K562 (cell line): ENCODE results near the gene HOXA7. TPM values are rescaled to one million over a fixed set of nuclear protein-coding genes. Genes with fewer than 3 reads are reported as not detected.
A peak's percentile ranks its signal among the peaks of the same experiment; 100 is the strongest.

Source experiments
- ATAC-seq: fragments of 200-7000 bp; cut with Tn5 transposase; 3 replicates; pipeline ENCODE4 v1.9.1; 2020; ENCODE audit warnings: moderate library complexity
- Bru-seq: library from RNA; stranded (reverse); fragments of 400-500 nt; gene quantifications from one replicate; lab custom pipeline; 2021; lab: Mats Ljungman, UMichigan
- BruChase-seq, 2 experiments: library from RNA; stranded (reverse); fragments of 400-500 nt; gene quantifications; one replicate each; lab custom pipeline; 2021; lab: Mats Ljungman, UMichigan
- BruUV-seq: library from RNA; stranded (reverse); fragments of 400-500 nt; replicated peaks from 2 replicates; lab custom pipeline; 2021; lab: Mats Ljungman, UMichigan
- CTCF ChIA-PET: fragments of 300-600 bp; formaldehyde crosslinking; extraction: SDS; loops from one replicate; lab custom pipeline; 2021; ENCODE audit warnings: low intra/inter-chr PET ratio; lab: Yijun Ruan, JAX
- POLR2A ChIA-PET: fragments of 300-600, 350-650 bp; sonication (Branson Sonifier 250); formaldehyde crosslinking; extraction: SDS; loops from one replicate; lab custom pipeline; 2021; ENCODE audit warnings: antibody characterized with exemption, inconsistent platforms; lab: Yijun Ruan, JAX
- DNase-seq, 4 experiments: peaks; one replicate each; pipeline versions ENCODE4 v3.0.0 to v3.0.0-alpha.2; 2011 to 2018; ENCODE audit warnings: low spot score in 3 of 4, mixed read lengths in 3 of 4; ENCODE audit errors: extremely low read depth in 1 of 4
- FAIRE-seq: peaks from 2 replicates; lab custom pipeline; 2011; peaks lifted over from hg19 to GRCh38; lab: Jason Lieb, UNC
- H2AFZ ChIP-seq: 2 replicates; pipeline ENCODE4 v1.6.0; 2011; ENCODE audit warnings: low read depth, low read length, control low read depth, inconsistent platforms
- H3K27ac ChIP-seq: fragments of 200-600 bp; 3 replicates; pipeline ENCODE4 v1.8.0; 2011; ENCODE audit warnings: low read depth, mild to moderate bottlenecking, control low read depth, inconsistent platforms, low read length, moderate library complexity, mixed read lengths; ENCODE audit errors: extremely low read depth
- H3K27me3 ChIP-seq, 2 experiments: fragments of 300-600 bp in 1 of 2; 2 replicates in 1 of 2; 3 replicates in 1 of 2; pipeline versions ENCODE4 v1.6.0 to v1.8.0; 2011; ENCODE audit warnings: inconsistent platforms in 2 of 2, low read length in 2 of 2, mild to moderate bottlenecking in 1 of 2, mixed read lengths in 1 of 2, moderate library complexity in 1 of 2; ENCODE audit not compliant: control insufficient read depth in 2 of 2, insufficient read depth in 2 of 2
- H3K36me3 ChIP-seq: fragments of 300-600 bp; 3 replicates; pipeline ENCODE4 v1.8.0; 2011; ENCODE audit warnings: mild to moderate bottlenecking, low read length, inconsistent platforms; ENCODE audit not compliant: control insufficient read depth, insufficient read depth
- H3K4me1 ChIP-seq, 2 experiments: fragments of 200-600 bp in 1 of 2; replicated peaks in 1 of 2; 2 replicates in 1 of 2; 3 replicates in 1 of 2; pipeline versions ENCODE4 v1.5.1 to v1.8.0; 2011; ENCODE audit warnings: inconsistent platforms in 2 of 2, low read length in 2 of 2, mild to moderate bottlenecking in 1 of 2, mixed read lengths in 1 of 2, moderate library complexity in 1 of 2; ENCODE audit not compliant: control insufficient read depth in 2 of 2, insufficient read depth in 2 of 2
- H3K4me2 ChIP-seq: 2 replicates; pipeline ENCODE4 v1.6.1; 2011; ENCODE audit warnings: low read length, control low read depth, inconsistent platforms, mixed read lengths; ENCODE audit not compliant: insufficient read depth
- H3K4me3 ChIP-seq: fragments of 200-600 bp; sonication (generic), shearing (Covaris generic); 2 replicates; pipeline ENCODE4 v1.5.1; 2016; ENCODE audit warnings: control low read depth, inconsistent platforms
- H3K79me2 ChIP-seq: fragments of 200-600 bp; 3 replicates; pipeline ENCODE4 v1.8.0; 2011; ENCODE audit warnings: low read length, inconsistent platforms; ENCODE audit not compliant: control insufficient read depth, insufficient read depth
- H3K9ac ChIP-seq, 2 experiments: 2 replicates each; pipeline versions ENCODE4 v1.6.0 to v1.6.1; 2011; ENCODE audit warnings: low read depth in 2 of 2, low read length in 2 of 2, control low read depth in 1 of 2, inconsistent platforms in 1 of 2, mild to moderate bottlenecking in 1 of 2, mixed read lengths in 1 of 2; ENCODE audit not compliant: insufficient read depth in 1 of 2
- H3K9me1 ChIP-seq: one replicate; pipeline ENCODE4 v1.6.0; 2011; ENCODE audit warnings: inconsistent platforms, mild to moderate bottlenecking, low read length, moderate library complexity; ENCODE audit not compliant: control insufficient read depth, insufficient read depth
- H3K9me3 ChIP-seq: replicated peaks from 2 replicates; pipeline ENCODE4 v1.5.1; 2011; ENCODE audit warnings: low read depth, low read length, inconsistent platforms; ENCODE audit not compliant: control insufficient read depth, insufficient read depth
- H4K20me1 ChIP-seq: replicated peaks from 2 replicates; pipeline ENCODE4 v1.6.1; 2011; ENCODE audit warnings: low read length, inconsistent platforms, mixed read lengths; ENCODE audit not compliant: control insufficient read depth, insufficient read depth
- HMG20B ChIP-seq: fragments of 250-450 bp; sonication (Bioruptor Pico); IDR thresholded peaks from 2 replicates; pipeline ENCODE4 v1.5.0; 2021; ENCODE audit warnings: mild to moderate bottlenecking
- KAT8 ChIP-seq: fragments of 450-650 bp; IDR thresholded peaks from 2 replicates; pipeline ENCODE4 v1.6.1; 2016; ENCODE audit warnings: low read depth, mild to moderate bottlenecking
- KDM2B ChIP-seq: fragments of 250-450 bp; sonication (Bioruptor Pico); IDR thresholded peaks from 2 replicates; pipeline ENCODE4 v1.8.0; 2021; ENCODE audit warnings: mild to moderate bottlenecking, moderate library complexity
- SFPQ ChIP-seq: fragments of 200-400 bp; formaldehyde crosslinking; IDR thresholded peaks from 2 replicates; pipeline ENCODE4 v1.6.1; 2017; ENCODE audit warnings: mild to moderate bottlenecking, low read depth, low read length, moderate library complexity
- SMARCB1 ChIP-seq: IDR thresholded peaks from 2 replicates; pipeline ENCODE4 v1.6.1; 2011; ENCODE audit warnings: improper control_type of control experiment, low read depth; ENCODE audit not compliant: insufficient read length
- ZBTB17 ChIP-seq: fragments of 450-650 bp; formaldehyde crosslinking; IDR thresholded peaks from 2 replicates; pipeline ENCODE4 v1.4.0; 2020; ENCODE audit warnings: mild to moderate bottlenecking
- ZFP36 ChIP-seq: fragments of 150-350 bp; IDR thresholded peaks from 2 replicates; pipeline ENCODE4 v1.6.1; 2018; ENCODE audit warnings: low read length, low read depth; ENCODE audit not compliant: partially characterized antibody
- WGBS: fragments of 100-300 bp; shearing (Covaris generic); methylation state at CpG from one replicate; pipeline ENCODE4 v1.1.6; 2016; ENCODE audit warnings: low coverage, mixed read lengths; ENCODE audit not compliant: insufficient coverage; ENCODE audit errors: missing lambda C conversion rate; 5-methylcytosine and 5-hydroxymethylcytosine counted together
- in situ Hi-C: fragments of 300-500 bp; cut with MboI; formaldehyde crosslinking; loops from 4 replicates; pipeline ENCODE4 v1.15.0; 2018; ENCODE audit warnings: inconsistent platforms, mixed read lengths
- intact Hi-C: fragments of 100-400 bp; cut with micrococcal nuclease; formaldehyde crosslinking; loops from 2 replicates; pipeline ENCODE4 v1.14.2; 2022
- long read RNA-seq, 3 experiments: library from polyadenylated mRNA in 2 of 3; library from RNA in 1 of 3; unstranded in 2 of 3; stranded (forward) in 1 of 3; transcript quantifications; one replicate each; pipeline ENCODE4 v2.0.0, GENCODE V29; 2019 to 2022
- polyA minus RNA-seq, 3 experiments: library from RNA; depleted of rRNA, polyadenylated mRNA; stranded (reverse); fragments of >200 nt; gene quantifications; 2 replicates each; pipeline ENCODE4 v1.2.3, GENCODE V29; 2011
- polyA plus RNA-seq, 8 experiments: library from polyadenylated mRNA; depleted of rRNA in 4 of 8; stranded (reverse) in 5 of 8; unstranded in 3 of 8; fragments of >200 nt; fragmentation: Nextera tagmentation in 2 of 8; fragmentation: Illumina TruSeq in 1 of 8; extraction: Ambion mirVana in 2 of 8; extraction: Trizol in 1 of 8; gene quantifications; 2 replicates each; pipeline versions ENCODE4 v1.2.1 to v1.2.3, GENCODE V29; 2011 to 2014; ENCODE audit warnings: inconsistent platforms in 1 of 8, missing spikeins in 1 of 8
- total RNA-seq, 7 experiments: library from RNA; depleted of rRNA in 6 of 7; stranded (reverse); fragments of >200 nt in 6 of 7; fragmentation: Illumina TruSeq in 2 of 7; extraction: Trizol in 2 of 7; gene quantifications; 2 replicates each; pipeline versions ENCODE4 v1.2.1 to v1.2.3, GENCODE V29; 2011 to 2021; ENCODE audit warnings: low replicate concordance in 1 of 7
- TF ChIP-seq, protein P1 (sequence below): sonication (generic); formaldehyde crosslinking; IDR thresholded peaks from 2 replicates; pipeline ENCODE4 v1.5.0; 2020; ENCODE audit warnings: missing genetic modification reagents

Gene HOXA7
- not detected in 2 replicates for total RNA-seq (2011; cell fraction: chromatin; rRNA removed; ENCODE audit: low replicate concordance)
- total RNA-seq (2011; cell fraction: nucleolus; rRNA removed), result not detected in 2 replicates
- not detected in 2 replicates for total RNA-seq (2011; cell fraction: nucleoplasm; rRNA removed)
- not detected in 2 replicates for total RNA-seq (2014; rRNA removed)
- total RNA-seq (2014; rRNA removed; fragmentation: Illumina TruSeq; extraction: Trizol), result not detected in 2 replicates
- not detected in 2 replicates for total RNA-seq (2015; rRNA removed; fragmentation: Illumina TruSeq; extraction: Trizol)
- not detected in 2 replicates for total RNA-seq (2021)
- not detected in 2 replicates for polyA plus RNA-seq (2011; rRNA removed)
- polyA plus RNA-seq (2011; cell fraction: cytosol; rRNA removed), result not detected in 2 replicates
- polyA plus RNA-seq (2011; cell fraction: nucleus; rRNA removed), result not detected in 2 replicates
- polyA plus RNA-seq (2012), result not detected in 2 replicates
- not detected in 2 replicates for polyA plus RNA-seq (2014; fragmentation: Illumina TruSeq; extraction: Trizol)
- polyA plus RNA-seq (2014; fragmentation: Nextera tagmentation; extraction: Ambion mirVana), result not detected
- not detected in 2 replicates for polyA plus RNA-seq (2014; rRNA removed)
- polyA minus RNA-seq (2011; rRNA and poly(A)+ RNA removed), result not detected in 2 replicates
- polyA minus RNA-seq (2011; cell fraction: cytosol; rRNA and poly(A)+ RNA removed), result not detected in 2 replicates
- not detected in 2 replicates for polyA minus RNA-seq (2011; cell fraction: nucleus; rRNA and poly(A)+ RNA removed)
- not detected for Bru-seq, nascent RNA
- not detected for BruChase-seq, experiment 1, labeled RNA remaining after a 2-hour chase
- BruChase-seq, experiment 2, labeled RNA remaining after a 6-hour chase, result not detected
- long read RNA-seq, experiment 1, result 0 reads
- long read RNA-seq, experiment 2, result 0 reads
- long read RNA-seq, experiment 3, result 0 reads

DNA sequence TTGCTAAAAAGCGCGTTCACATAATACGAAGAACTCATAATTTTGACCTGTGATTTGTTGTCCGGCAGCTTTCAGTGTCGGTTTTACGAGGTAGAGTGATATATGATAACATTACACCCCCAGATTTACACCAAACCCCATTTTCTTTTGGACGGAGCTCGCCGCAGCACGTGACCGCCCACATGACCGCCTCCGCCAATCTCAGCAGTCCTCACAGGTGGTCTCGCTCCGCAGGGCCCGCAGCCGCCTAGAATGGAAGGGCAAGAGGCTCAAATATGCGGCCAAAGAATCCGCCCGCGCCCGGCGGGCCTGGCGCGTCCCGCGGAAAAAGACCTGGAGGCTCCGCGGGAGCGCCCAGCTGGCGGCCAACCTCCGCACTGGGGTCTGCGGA is at the start of gene HOXA7:
Gene HOXA7, minus strand, starts transcription at position 168 of the 391 bp plus-strand sequence. Its CDS starts 130 bp downstream, at position 38.
- H3K9me3 ChIP-seq, result no peaks in the 10 kb centered on the region
- no peak within 1 kb of the TSS for H3K4me2 ChIP-seq
- in situ Hi-C loops, result loop anchor here (25.0 kb wide), 3 partner anchors 644 to 1269 kb away; no protein-coding TSS in a partner anchor
- no peak within 1 kb of the TSS for H2AFZ ChIP-seq
- H3K27me3 ChIP-seq, result peaks cover 21 to 84% of the 10 kb centered on the region in 2 experiments; a peak in 4 of 5 replicates
- BruUV-seq, result no TSS peak
- H3K27ac ChIP-seq, result no peak within 1 kb of the TSS
- DNase-seq (no peak), FAIRE-seq (no peak), ATAC-seq (no peak)
- H3K79me2 ChIP-seq, result no peaks in the 10 kb centered on the region
- H3K36me3 ChIP-seq, result no peaks in the 10 kb centered on the region
- H3K4me1 ChIP-seq, result peaks cover 0 to 16% of the 10 kb centered on the region in 2 experiments; a peak in 2 of 5 replicates
- H3K9ac ChIP-seq, result no peak within 1 kb of the TSS
- CTCF ChIA-PET, result interaction anchor here (0.6 kb wide), 1 partner anchor 462 kb away, joined by 3 read pairs; no protein-coding TSS in a partner anchor
- H3K9me1 ChIP-seq, result no peaks in the 10 kb centered on the region
- no peak within 1 kb of the TSS for H3K4me3 ChIP-seq
- intact Hi-C loops, result no loop called here
- H4K20me1 ChIP-seq, result no peaks in the 10 kb centered on the region
- 25% methylated on average over 17 of the region's 33 CpGs for WGBS
- POLR2A ChIA-PET, result interaction anchor here (0.6 kb wide), 1 partner anchor 509 kb away, joined by 4 read pairs; no protein-coding TSS in a partner anchor
- no peak for TF ChIP-seq HMG20B (CRISPR knock-in tag)
- TF ChIP-seq SFPQ, result no peak
- no peak for TF ChIP-seq KDM2B
- no peak for TF ChIP-seq ZBTB17 (CRISPR knock-in tag)
- no peak for TF ChIP-seq ZFP36
- TF ChIP-seq, protein P1, sequence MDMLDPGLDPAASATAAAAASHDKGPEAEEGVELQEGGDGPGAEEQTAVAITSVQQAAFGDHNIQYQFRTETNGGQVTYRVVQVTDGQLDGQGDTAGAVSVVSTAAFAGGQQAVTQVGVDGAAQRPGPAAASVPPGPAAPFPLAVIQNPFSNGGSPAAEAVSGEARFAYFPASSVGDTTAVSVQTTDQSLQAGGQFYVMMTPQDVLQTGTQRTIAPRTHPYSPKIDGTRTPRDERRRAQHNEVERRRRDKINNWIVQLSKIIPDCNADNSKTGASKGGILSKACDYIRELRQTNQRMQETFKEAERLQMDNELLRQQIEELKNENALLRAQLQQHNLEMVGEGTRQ (CRISPR knock-in tag), result peak; percentile 6; the same call in 1 of the 2 replicates
- TF ChIP-seq KAT8, result no peak
- no peak for TF ChIP-seq SMARCB1
